H9 (cell line): ENCODE results near the gene COL18A1. TPM values are rescaled to one million over a fixed set of nuclear protein-coding genes. Genes with fewer than 3 reads are reported as not detected.

Experiments
- DNase-seq: peaks from one replicate; pipeline ENCODE4 v3.0.0-alpha.2; 2017
- H2AFZ ChIP-seq: one replicate; pipeline ENCODE4 v1.6.1; 2013; ENCODE audit warnings: mild to moderate bottlenecking, low read length, control low read depth, moderate library complexity
- H2AK5ac ChIP-seq: 2 replicates; pipeline ENCODE4 v1.6.1; 2013; ENCODE audit warnings: low read length, control low read depth, mixed read lengths; ENCODE audit not compliant: insufficient read length
- H2BK120ac ChIP-seq: one replicate; pipeline ENCODE4 v1.6.1; 2013; ENCODE audit warnings: low read depth, mild to moderate bottlenecking, low read length, control low read depth, inconsistent platforms; ENCODE audit not compliant: poor library complexity, severe bottlenecking
- H2BK12ac ChIP-seq: 2 replicates; pipeline ENCODE4 v1.6.1; 2013; ENCODE audit warnings: low read length, control low read depth, mixed read lengths, low read depth; ENCODE audit not compliant: insufficient read length
- H2BK15ac ChIP-seq: 2 replicates; pipeline ENCODE4 v1.6.1; 2013; ENCODE audit warnings: low read depth, low read length, control low read depth
- H2BK20ac ChIP-seq: one replicate; pipeline ENCODE4 v1.6.1; 2013; ENCODE audit warnings: low read depth, mild to moderate bottlenecking, low read length, control low read depth, inconsistent platforms; ENCODE audit not compliant: poor library complexity, severe bottlenecking
- H2BK5ac ChIP-seq: 2 replicates; pipeline ENCODE4 v1.6.1; 2013; ENCODE audit warnings: low read length, control low read depth, mixed read lengths; ENCODE audit not compliant: insufficient read length
- H3K14ac ChIP-seq: 2 replicates; pipeline ENCODE4 v1.6.1; 2013; ENCODE audit warnings: low read length, control low read depth; ENCODE audit not compliant: insufficient read depth
- H3K18ac ChIP-seq: 2 replicates; pipeline ENCODE4 v1.6.1; 2013; ENCODE audit warnings: low read depth, mild to moderate bottlenecking, mixed read lengths, low read length, control low read depth; ENCODE audit not compliant: insufficient read length
- H3K23ac ChIP-seq: 2 replicates; pipeline ENCODE4 v1.6.1; 2013; ENCODE audit warnings: low read length, control low read depth, mixed read lengths, low read depth; ENCODE audit not compliant: insufficient read length
- H3K23me2 ChIP-seq: 2 replicates; pipeline ENCODE4 v1.6.1; 2013; ENCODE audit warnings: low read depth, mild to moderate bottlenecking, mixed read lengths, low read length, control low read depth; ENCODE audit not compliant: insufficient read length, poor library complexity, severe bottlenecking
- H3K27ac ChIP-seq: 2 replicates; pipeline ENCODE4 v1.5.1; 2013; ENCODE audit warnings: low read length, control low read depth, mixed read lengths, low read depth; ENCODE audit not compliant: insufficient read length
- H3K27me3 ChIP-seq: 2 replicates; pipeline ENCODE4 v1.6.1; 2013; ENCODE audit warnings: low read length, control low read depth, inconsistent platforms; ENCODE audit not compliant: insufficient read depth
- H3K4ac ChIP-seq: 2 replicates; pipeline ENCODE4 v1.6.1; 2013; ENCODE audit warnings: low read depth, mild to moderate bottlenecking, control low read depth, inconsistent platforms, low read length, moderate library complexity
- H3K4me1 ChIP-seq: 2 replicates; pipeline ENCODE4 v1.6.1; 2013; ENCODE audit warnings: low read length, control low read depth, inconsistent platforms; ENCODE audit not compliant: insufficient read depth
- H3K4me2 ChIP-seq: 2 replicates; pipeline ENCODE4 v1.6.1; 2013; ENCODE audit warnings: low read length, control low read depth, mixed read lengths; ENCODE audit not compliant: insufficient read length, insufficient read depth
- H3K56ac ChIP-seq: 2 replicates; pipeline ENCODE4 v1.6.1; 2013; ENCODE audit warnings: low read depth, mild to moderate bottlenecking, mixed read lengths, low read length, control low read depth; ENCODE audit not compliant: insufficient read length
- H3K79me1 ChIP-seq: 2 replicates; pipeline ENCODE4 v1.6.1; 2013; ENCODE audit warnings: low read depth, mild to moderate bottlenecking, moderate library complexity, low read length, control low read depth, inconsistent platforms; ENCODE audit not compliant: insufficient read depth, poor library complexity, severe bottlenecking
- H3K79me2 ChIP-seq: 2 replicates; pipeline ENCODE4 v1.6.1; 2013; ENCODE audit warnings: low read length, control low read depth, inconsistent platforms; ENCODE audit not compliant: insufficient read depth
- H3K9ac ChIP-seq: 2 replicates; pipeline ENCODE4 v1.6.1; 2013; ENCODE audit warnings: low read length, control low read depth, mixed read lengths; ENCODE audit not compliant: insufficient read length; ENCODE audit errors: extremely low read depth
- H3K9me3 ChIP-seq: one replicate; pipeline ENCODE4 v1.6.1; 2013; ENCODE audit warnings: low read depth, low read length, inconsistent platforms; ENCODE audit not compliant: control insufficient read depth
- H3T11ph ChIP-seq: one replicate; pipeline ENCODE4 v1.6.1; 2013; ENCODE audit warnings: mild to moderate bottlenecking, low read length, control low read depth, inconsistent platforms
- H4K20me1 ChIP-seq: one replicate; pipeline ENCODE4 v1.6.1; 2013; ENCODE audit not compliant: control insufficient read depth, insufficient read length, insufficient read depth
- H4K5ac ChIP-seq: 2 replicates; pipeline ENCODE4 v1.6.1; 2013; ENCODE audit warnings: low read depth, mild to moderate bottlenecking, mixed read lengths, low read length, control low read depth; ENCODE audit not compliant: insufficient read length
- H4K8ac ChIP-seq: replicated peaks from 2 replicates; pipeline ENCODE4 v1.6.1; 2013; ENCODE audit warnings: low read length, control low read depth, mixed read lengths, low read depth; ENCODE audit not compliant: insufficient read length
- H4K91ac ChIP-seq: 2 replicates; pipeline ENCODE4 v1.6.1; 2013; ENCODE audit warnings: low read depth, mild to moderate bottlenecking, moderate library complexity, mixed read lengths, low read length, control low read depth; ENCODE audit not compliant: insufficient read length
- H3K27ac Mint-ChIP-seq, 3 experiments: 2 replicates in 2 of 3; 3 replicates in 1 of 3; pipeline ENCODE4 v1.8.0; 2020 to 2021; ENCODE audit warnings: mixed read lengths in 3 of 3, mild to moderate bottlenecking in 1 of 3, moderate library complexity in 1 of 3
- H3K27me3 Mint-ChIP-seq: 2 replicates; pipeline ENCODE4 v1.8.0; 2021; ENCODE audit warnings: low read depth, mild to moderate bottlenecking, moderate library complexity, mixed read lengths
- H3K36me3 Mint-ChIP-seq, 3 experiments: 2 replicates in 2 of 3; 3 replicates in 1 of 3; pipeline ENCODE4 v1.8.0; 2020 to 2021; ENCODE audit warnings: low read depth in 3 of 3, mixed read lengths in 3 of 3; ENCODE audit not compliant: insufficient read depth in 1 of 3
- H3K4me1 Mint-ChIP-seq, 2 experiments: 2 replicates each; pipeline ENCODE4 v1.8.0; 2020; ENCODE audit warnings: mixed read lengths in 2 of 2
- H3K4me3 Mint-ChIP-seq, 2 experiments: 2 replicates in 1 of 2; 3 replicates in 1 of 2; pipeline ENCODE4 v1.8.0; 2020 to 2021; ENCODE audit warnings: mild to moderate bottlenecking in 2 of 2, mixed read lengths in 2 of 2, moderate library complexity in 1 of 2
- H3K9me3 Mint-ChIP-seq, 2 experiments: 2 replicates in 1 of 2; 3 replicates in 1 of 2; pipeline ENCODE4 v1.8.0; 2020; ENCODE audit warnings: mild to moderate bottlenecking in 2 of 2, mixed read lengths in 2 of 2, moderate library complexity in 1 of 2
- CTCF ChIP-seq: fragments of 200-600 bp; sonication (generic); conservative IDR thresholded peaks from 3 replicates; pipeline ENCODE4 v1.8.0; 2021; ENCODE audit warnings: antibody characterized with exemption, mild to moderate bottlenecking
- WGBS: extraction: QIAGEN DNeasy Blood & Tissue Kit; methylation state at CpG from one replicate; pipeline ENCODE4 v1.1.7; 2013; ENCODE audit warnings: missing lambda C conversion rate, low lambda C conversion rate, mixed read lengths; ENCODE audit not compliant: insufficient read length; ENCODE audit errors: extremely low coverage; 5-methylcytosine and 5-hydroxymethylcytosine counted together
- total RNA-seq: library from RNA; stranded (reverse); gene quantifications from 2 replicates; pipeline ENCODE4 v1.2.1, GENCODE V29; 2021

Gene COL18A1
- total RNA-seq, 1 experiment from 2014 or later: 232 TPM

- peaks cover 3 to 6% of the 10 kb centered on the region in 2 experiments; a peak in 3 of 5 replicates for H3K9me3 Mint-ChIP-seq
- no peak overlapping the region for H4K8ac ChIP-seq
- H3K56ac ChIP-seq: no peak overlapping the region
- no peak overlapping the region for H3T11ph ChIP-seq
- H3K23me2 ChIP-seq: no peaks in the 10 kb centered on the region
- no peak overlapping the region for H2BK12ac ChIP-seq
- no peak overlapping the region for H3K4me2 ChIP-seq
- H3K27ac Mint-ChIP-seq: no peak overlapping the region; a peak in 2 of 7 replicates
- no peak overlapping the region for H3K14ac ChIP-seq
- WGBS: no CpG with 5 or more reads among the region's 17 CpGs
- peaks cover 0 to 7% (median 1%) of the 10 kb centered on the region in 3 experiments; a peak in 2 of 7 replicates for H3K36me3 Mint-ChIP-seq
- no peak overlapping the region for H2BK120ac ChIP-seq
- H3K18ac ChIP-seq: no peak overlapping the region
- no peak overlapping the region for H3K4ac ChIP-seq
- H3K79me1 ChIP-seq: no peaks in the 10 kb centered on the region
- H4K5ac ChIP-seq: no peak overlapping the region
- peaks cover 2% of the 10 kb centered on the region; the same call in 1 of the 2 replicates for H3K4me1 ChIP-seq
- no peak overlapping the region for H3K4me3 Mint-ChIP-seq
- no peak overlapping the region for H3K9ac ChIP-seq
- no peaks in the 10 kb centered on the region for H3K27me3 ChIP-seq
- DNase-seq: peak; percentile 39
- H3K79me2 ChIP-seq: no peaks in the 10 kb centered on the region
- H3K27ac ChIP-seq: no peak overlapping the region
- no peak overlapping the region for H4K91ac ChIP-seq
- no peak overlapping the region for H2BK5ac ChIP-seq
- H2BK15ac ChIP-seq: no peak overlapping the region
- H3K23ac ChIP-seq: no peak overlapping the region
- H3K9me3 ChIP-seq: no peaks in the 10 kb centered on the region
- H3K27me3 Mint-ChIP-seq: peaks cover 31% of the 10 kb centered on the region
- H4K20me1 ChIP-seq: no peaks in the 10 kb centered on the region
- no peak overlapping the region for H2BK20ac ChIP-seq
- H2AFZ ChIP-seq: no peak overlapping the region
- TF ChIP-seq CTCF: no peak
- H2AK5ac ChIP-seq: no peak overlapping the region
- peaks cover 23 to 30% of the 10 kb centered on the region in 2 experiments for H3K4me1 Mint-ChIP-seq
These were observed 145.7 kb downstream of the COL18A1 start for GRCh38 chr21:45550522-45551210.
